CD4-positive, alpha-beta T cell treated with Interferon gamma for 1 hour (primary cell): ENCODE measurements around the gene HSFX3.
"Not testable (repeated sequence)": the region's sequence is repeated elsewhere in the genome, so short reads cannot be mapped to it uniquely, and the experiment has no call there.

ENCODE experiments used
- DNase-seq: peaks from one replicate; pipeline ENCODE4 v3.0.0-alpha.2; 2020

HSFX3 gene

GRCh38 chrX:149513825-149514428, 35.8 kb downstream of the HSFX3 start:
- DNase-seq, result no peak

- peak; percentile 62 for DNase-seq
These were observed 37.4 kb downstream of the HSFX3 start for GRCh38 chrX:149512225-149512885.

- DNase-seq, result no peak
These were observed 38.6 kb downstream of the HSFX3 start for GRCh38 chrX:149511081-149511480.

DNA sequence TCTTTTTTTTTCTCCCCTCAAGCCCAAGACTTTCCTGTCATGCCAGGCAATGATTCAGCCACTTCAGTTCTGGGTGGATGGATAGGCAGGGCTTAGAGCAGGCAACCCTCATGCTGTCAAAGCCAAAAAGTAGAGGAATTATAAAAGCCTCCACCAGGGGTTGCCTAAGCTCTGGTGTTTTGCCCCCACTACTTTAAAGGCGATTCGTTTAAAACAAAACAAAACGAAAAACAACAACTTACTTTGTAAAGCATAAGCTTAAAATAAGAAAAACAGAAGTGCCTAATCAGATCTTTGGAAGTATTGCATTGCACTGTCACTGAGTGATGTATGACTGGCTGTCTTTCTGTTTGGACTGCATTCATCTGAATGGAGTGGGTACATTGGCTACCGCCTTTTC, 39.3 kb downstream of the HSFX3 start:
- no peak for DNase-seq

DNA sequence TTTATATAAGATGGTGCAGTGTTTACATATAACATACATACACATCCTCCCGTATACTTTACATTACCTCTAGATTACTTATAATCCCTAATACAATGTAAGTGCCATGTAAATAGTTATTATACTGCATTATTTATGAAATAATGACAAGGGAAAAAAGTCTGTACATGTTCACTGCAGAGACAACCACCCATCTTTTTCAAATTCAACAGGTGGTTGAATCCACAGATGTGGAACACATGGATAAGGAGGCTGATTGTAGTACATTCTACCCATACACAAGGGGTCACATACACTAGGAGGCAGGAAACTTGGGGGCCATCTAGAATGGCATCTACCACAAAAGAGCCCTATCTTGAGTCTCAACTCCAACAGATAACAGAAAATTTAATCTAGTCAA, 41.3 kb downstream of the HSFX3 start:
- no peak for DNase-seq

- DNase-seq, result no peak
These were observed 43.4 kb downstream of the HSFX3 start for GRCh38 chrX:149506349-149506748.

- no peak for DNase-seq
These were observed 44.1 kb downstream of the HSFX3 start for GRCh38 chrX:149505671-149506070.

- peak; percentile 92 for DNase-seq
These were observed 44.6 kb downstream of the HSFX3 start, which contains the start of gene IDS for GRCh38 chrX:149504915-149505651. IDS (minus strand) TSS chrX:149505306; CDS start chrX:149505137, 169 bp downstream.

- DNase-seq, result peak; percentile 81
These were observed 45.4 kb downstream of the HSFX3 start for GRCh38 chrX:149504226-149504914.

- peak; percentile 89 for DNase-seq
These were observed 46.3 kb downstream of the HSFX3 start for GRCh38 chrX:149503446-149503845.

DNA sequence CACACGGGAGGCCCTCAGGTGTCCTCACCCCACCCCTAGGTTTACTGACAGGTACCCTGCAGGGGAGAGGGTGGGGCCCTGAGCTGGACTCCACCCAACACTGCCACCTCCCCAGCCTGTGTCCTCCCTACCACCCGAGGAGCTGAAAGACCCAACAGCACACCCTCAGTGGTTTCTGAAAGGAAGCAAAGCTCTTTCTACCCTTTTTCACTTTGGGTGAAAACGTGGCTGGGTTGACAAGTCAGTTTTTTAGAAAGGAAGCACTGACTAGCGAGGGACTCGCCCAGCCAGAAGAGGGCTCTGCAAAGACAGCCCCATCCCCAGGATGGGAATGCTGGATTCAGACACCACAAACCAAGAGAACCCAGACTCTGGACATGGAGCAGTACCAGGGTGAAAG, 46.8 kb downstream of the HSFX3 start:
- not testable (repeated sequence) for DNase-seq

DNA sequence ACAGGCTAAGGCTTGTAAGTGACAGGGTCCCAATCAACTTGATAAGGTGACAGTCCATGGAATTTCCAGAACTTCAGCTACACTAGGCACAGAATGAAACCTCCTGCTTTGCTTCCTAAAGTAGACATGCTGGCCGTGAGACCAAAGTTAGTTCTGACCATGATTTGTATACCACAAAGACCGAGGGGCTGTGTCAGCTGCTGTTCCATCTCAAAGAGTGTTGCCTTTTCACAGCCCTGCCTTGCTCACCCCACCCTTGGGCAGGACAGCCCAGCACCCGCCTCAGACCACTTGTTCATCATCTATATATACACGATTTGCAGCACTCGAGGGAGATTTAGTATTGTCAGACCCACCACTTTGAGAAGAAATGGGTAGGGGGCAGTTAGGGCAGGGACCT, 50.0 kb downstream of the HSFX3 start:
- DNase-seq, result no peak

DNA sequence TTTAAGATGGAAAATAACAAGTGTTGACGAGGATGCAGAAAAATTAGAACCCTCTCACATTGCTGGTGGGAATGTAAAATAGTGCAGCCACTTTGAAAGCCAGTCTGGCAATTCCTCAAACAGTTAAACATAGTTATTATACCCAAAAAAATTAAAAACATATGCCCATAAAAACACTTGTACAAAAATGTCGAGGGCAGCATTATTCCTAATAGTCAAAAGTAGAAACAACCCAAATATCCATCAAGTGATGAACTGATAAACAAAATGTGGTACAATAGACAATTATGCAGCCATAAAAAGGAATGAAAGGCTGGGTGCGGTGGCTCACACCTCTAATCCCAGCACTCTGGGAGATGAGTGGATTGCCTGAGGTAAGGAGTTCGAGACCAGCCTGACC, 51.0 kb downstream of the HSFX3 start:
- DNase-seq, result no peak
